B cell (primary cell): ENCODE data around the gene MAT1A. TPM values are rescaled to one million over a fixed set of nuclear protein-coding genes. Genes with fewer than 3 reads are reported as not detected.

ENCODE experiments used
- ATAC-seq: fragments of 200-7000 bp; cut with Tn5 transposase; one replicate; pipeline ENCODE4 v1.10.0; 2021; ENCODE audit warnings: low read depth, mild to moderate bottlenecking, moderate number of reproducible peaks, moderate library complexity
- CTCF ChIA-PET: fragments of 350-600 bp; sonication (Branson Sonifier 250); formaldehyde crosslinking; loops from one replicate; lab custom pipeline; 2021; ENCODE audit warnings: antibody characterized with exemption, inconsistent platforms; lab: Charles Lee
- POLR2A ChIA-PET: fragments of 350-600 bp; sonication (Branson Sonifier 250); formaldehyde crosslinking; loops from one replicate; lab custom pipeline; 2021; ENCODE audit warnings: antibody characterized with exemption; lab: Charles Lee
- DNase-seq: peaks from one replicate; pipeline ENCODE4 v3.0.0; 2013
- H2AFZ ChIP-seq: 2 replicates; pipeline ENCODE4 v1.6.1; 2012; ENCODE audit warnings: mild to moderate bottlenecking, low read depth, low read length; ENCODE audit not compliant: insufficient read depth, poor library complexity, severe bottlenecking
- H3K27ac ChIP-seq, 2 donors: 1 replicate in 1 of 2; 2 replicates in 1 of 2; pipeline ENCODE4 v1.5.1; 2012 to 2013; ENCODE audit warnings: low read length in 2 of 2, mild to moderate bottlenecking in 2 of 2, moderate library complexity in 1 of 2
- H3K27me3 ChIP-seq, 4 experiments: fragments of 200-600 bp in 1 of 4; sonication (generic) in 1 of 4; replicated peaks in 1 of 4; 1 replicate in 2 of 4; 2 replicates in 2 of 4; pipeline versions ENCODE4 v1.6.1 to v1.7.0; 2013 to 2016; ENCODE audit warnings: low read length in 3 of 4, mild to moderate bottlenecking in 2 of 4, mixed read lengths in 1 of 4, moderate library complexity in 1 of 4; ENCODE audit not compliant: insufficient read depth in 4 of 4, control insufficient read depth in 3 of 4; ENCODE audit errors: control extremely low read depth in 1 of 4
- H3K36me3 ChIP-seq, 2 experiments: replicated peaks in 1 of 2; 1 replicate in 1 of 2; 2 replicates in 1 of 2; pipeline versions ENCODE4 v1.6.1 to v1.7.1; 2013; ENCODE audit warnings: low read length in 1 of 2; ENCODE audit not compliant: insufficient read depth in 2 of 2, control insufficient read depth in 1 of 2; ENCODE audit errors: control extremely low read depth in 1 of 2, extremely low read depth in 1 of 2
- H3K4me1 ChIP-seq, 2 donors: fragments of 200-600 bp in 1 of 2; sonication (generic) in 1 of 2; 1 replicate in 1 of 2; 2 replicates in 1 of 2; pipeline versions ENCODE4 v1.5.1 to v1.6.1; 2013 to 2017; ENCODE audit warnings: low read length in 2 of 2; ENCODE audit not compliant: control insufficient read depth in 2 of 2, insufficient read depth in 2 of 2
- H3K4me2 ChIP-seq: replicated peaks from 2 replicates; pipeline ENCODE3; 2012; ENCODE audit warnings: mild to moderate bottlenecking, low read depth, low read length; ENCODE audit not compliant: poor library complexity, severe bottlenecking
- H3K4me3 ChIP-seq, 5 experiments: fragments of 200-600 bp in 1 of 5; sonication (generic) in 1 of 5; 1 replicate in 3 of 5; 2 replicates in 2 of 5; pipeline versions ENCODE4 v1.5.1 to v1.7.0; 2011 to 2016; ENCODE audit warnings: low read length in 4 of 5, mild to moderate bottlenecking in 4 of 5, low read depth in 2 of 5, control low read depth in 1 of 5, moderate library complexity in 1 of 5; ENCODE audit not compliant: insufficient read depth in 1 of 5; ENCODE audit errors: control extremely low read depth in 1 of 5, extremely low read depth in 1 of 5
- H3K79me2 ChIP-seq: fragments of 200-600 bp; sonication (generic); one replicate; pipeline ENCODE4 v1.6.0; 2016; ENCODE audit warnings: low read length; ENCODE audit not compliant: control insufficient read depth, insufficient read depth
- H3K9ac ChIP-seq: fragments of 200-600 bp; sonication (generic); 2 replicates; pipeline ENCODE4 v1.6.1; 2017; ENCODE audit warnings: mild to moderate bottlenecking, low read length, moderate library complexity
- H3K9me3 ChIP-seq, 3 donors: one replicate each; pipeline versions ENCODE4 v1.6.1 to v1.7.1; 2013; ENCODE audit warnings: low read length in 2 of 3; ENCODE audit not compliant: control insufficient read depth in 2 of 3, insufficient read depth in 1 of 3; ENCODE audit errors: control extremely low read depth in 1 of 3
- H4K20me1 ChIP-seq: 2 replicates; pipeline ENCODE4 v1.6.0; 2012; ENCODE audit warnings: mild to moderate bottlenecking, low read length; ENCODE audit not compliant: insufficient read depth, control insufficient read depth, poor library complexity, severe bottlenecking
- H3K27ac Mint-ChIP-seq: one replicate; pipeline ENCODE4 v1.8.0; 2021; ENCODE audit warnings: mixed read lengths
- H3K27me3 Mint-ChIP-seq: one replicate; pipeline ENCODE4 v1.8.0; 2021; ENCODE audit warnings: mixed read lengths
- H3K4me1 Mint-ChIP-seq: one replicate; pipeline ENCODE4 v1.8.0; 2021; ENCODE audit warnings: mixed read lengths
- H3K4me3 Mint-ChIP-seq: one replicate; pipeline ENCODE4 v1.8.0; 2021; ENCODE audit warnings: mixed read lengths
- H3K9me3 Mint-ChIP-seq: one replicate; pipeline ENCODE4 v1.8.0; 2022; ENCODE audit warnings: mixed read lengths; ENCODE audit not compliant: insufficient read depth
- CTCF ChIP-seq: fragments of 200-600 bp; IDR thresholded peaks from one replicate; pipeline ENCODE4 v1.8.0; 2022; ENCODE audit warnings: antibody characterized with exemption, mild to moderate bottlenecking
- EZH2 ChIP-seq: IDR thresholded peaks from 2 replicates; pipeline ENCODE4 v1.6.1; 2012; ENCODE audit warnings: borderline replicate concordance, low read depth, mild to moderate bottlenecking, moderate library complexity, low read length; ENCODE audit not compliant: insufficient read depth, poor library complexity, severe bottlenecking
- WGBS: methylation state at CpG from one replicate; pipeline ENCODE4 v1.1.5; 2013; ENCODE audit warnings: missing lambda C conversion rate; ENCODE audit not compliant: insufficient coverage; 5-methylcytosine and 5-hydroxymethylcytosine counted together
- intact Hi-C: fragments of 100-400 bp; cut with micrococcal nuclease; formaldehyde crosslinking; loops from one replicate; pipeline ENCODE4 v1.10.0; 2022
- polyA plus RNA-seq: library from polyadenylated mRNA; depleted of rRNA; stranded (reverse); fragments of >200 nt; gene quantifications from 2 replicates; pipeline ENCODE4 v1.2.3, GENCODE V29; 2012
- total RNA-seq, 2 donors: library from RNA; stranded (reverse); fragments of 120-200 nt in 1 of 2; gene quantifications; 1 replicate in 1 of 2; 2 replicates in 1 of 2; pipeline versions ENCODE4 v1.2.3 to v1.2.4, GENCODE V29; 2013 to 2022

Gene MAT1A
- total and polyA plus RNA-seq, 2 donors (not counting 1 experiment from before 2014, with no cell fraction given) = not detected

- ATAC-seq (no peak), DNase-seq (no peak)
- no peaks in the 10 kb centered on the region for H3K36me3 ChIP-seq
- Mint-ChIP-seq H3K4me3 (no peak overlapping the region), H3K27ac (no peak overlapping the region), H3K27me3 (no peaks in the 10 kb centered on the region), H3K9me3 (no peaks in the 10 kb centered on the region), H3K4me1 (no peaks in the 10 kb centered on the region)
- no peaks in the 10 kb centered on the region for H3K79me2 ChIP-seq
- H4K20me1 ChIP-seq = no peaks in the 10 kb centered on the region
- ChIA-PET POLR2A (no interaction called here), CTCF (no interaction called here)
- intact Hi-C loops = no loop called here
- H3K4me1 ChIP-seq = no peaks in the 10 kb centered on the region
- no peak overlapping the region for H3K4me2 ChIP-seq
- TF ChIP-seq EZH2 = no peak
- TF ChIP-seq CTCF = no peak
- no peak overlapping the region for H2AFZ ChIP-seq
- no peak overlapping the region for H3K9ac ChIP-seq
- no peaks in the 10 kb centered on the region for H3K9me3 ChIP-seq
- 96% methylated on average over 4 of the region's 4 CpGs for WGBS
- H3K27ac ChIP-seq = no peak overlapping the region
- no peak overlapping the region for H3K4me3 ChIP-seq
- peaks cover 0 to 6% (median 0%) of the 10 kb centered on the region in 4 experiments for H3K27me3 ChIP-seq
Observed at GRCh38 chr10:80277016-80277415, 12.4 kb downstream of the MAT1A start.

- TF ChIP-seq CTCF (no peak), EZH2 (no peak)
- intact Hi-C loops = no loop called here
- Histone ChIP-seq H4K20me1 (no peaks in the 10 kb centered on the region), H3K79me2 (no peaks in the 10 kb centered on the region), H3K9me3 (no peaks in the 10 kb centered on the region), H3K27ac (no peak overlapping the region), H3K4me3 (no peak overlapping the region), H3K27me3 (peaks cover 0 to 6% (median 0%) of the 10 kb centered on the region in 4 experiments), H3K9ac (no peak overlapping the region), H3K4me2 (no peak overlapping the region), H3K36me3 (no peaks in the 10 kb centered on the region), H2AFZ (no peak overlapping the region), H3K4me1 (no peaks in the 10 kb centered on the region)
- Mint-ChIP-seq H3K4me3 (no peak overlapping the region), H3K27ac (no peak overlapping the region), H3K9me3 (no peaks in the 10 kb centered on the region), H3K27me3 (no peaks in the 10 kb centered on the region), H3K4me1 (no peaks in the 10 kb centered on the region)
- 95% methylated on average over 16 of the region's 16 CpGs for WGBS
- CTCF ChIA-PET = no interaction called here
- DNase-seq (no peak), ATAC-seq (no peak)
- POLR2A ChIA-PET = no interaction called here
Observed at GRCh38 chr10:80276335-80276734, 13.1 kb downstream of the MAT1A start.
